B cell (primary cell): ENCODE results near the gene CCR1. TPM values are rescaled to one million over a fixed set of nuclear protein-coding genes. Genes with fewer than 3 reads are reported as not detected.

Source experiments
- ATAC-seq: fragments of 200-7000 bp; cut with Tn5 transposase; one replicate; pipeline ENCODE4 v1.10.0; 2021; ENCODE audit warnings: low read depth, mild to moderate bottlenecking, moderate number of reproducible peaks, moderate library complexity
- CTCF ChIA-PET: fragments of 350-600 bp; sonication (Branson Sonifier 250); formaldehyde crosslinking; loops from one replicate; lab custom pipeline; 2021; ENCODE audit warnings: antibody characterized with exemption, inconsistent platforms; lab: Charles Lee
- POLR2A ChIA-PET: fragments of 350-600 bp; sonication (Branson Sonifier 250); formaldehyde crosslinking; loops from one replicate; lab custom pipeline; 2021; ENCODE audit warnings: antibody characterized with exemption; lab: Charles Lee
- DNase-seq: peaks from one replicate; pipeline ENCODE4 v3.0.0; 2013
- H2AFZ ChIP-seq: 2 replicates; pipeline ENCODE4 v1.6.1; 2012; ENCODE audit warnings: mild to moderate bottlenecking, low read depth, low read length; ENCODE audit not compliant: insufficient read depth, poor library complexity, severe bottlenecking
- H3K27ac ChIP-seq, 2 donors: 1 replicate in 1 of 2; 2 replicates in 1 of 2; pipeline ENCODE4 v1.5.1; 2012 to 2013; ENCODE audit warnings: low read length in 2 of 2, mild to moderate bottlenecking in 2 of 2, moderate library complexity in 1 of 2
- H3K27me3 ChIP-seq, 4 experiments: fragments of 200-600 bp in 1 of 4; sonication (generic) in 1 of 4; replicated peaks in 1 of 4; 1 replicate in 2 of 4; 2 replicates in 2 of 4; pipeline versions ENCODE4 v1.6.1 to v1.7.0; 2013 to 2016; ENCODE audit warnings: low read length in 3 of 4, mild to moderate bottlenecking in 2 of 4, mixed read lengths in 1 of 4, moderate library complexity in 1 of 4; ENCODE audit not compliant: insufficient read depth in 4 of 4, control insufficient read depth in 3 of 4; ENCODE audit errors: control extremely low read depth in 1 of 4
- H3K36me3 ChIP-seq, 2 experiments: replicated peaks in 1 of 2; 1 replicate in 1 of 2; 2 replicates in 1 of 2; pipeline versions ENCODE4 v1.6.1 to v1.7.1; 2013; ENCODE audit warnings: low read length in 1 of 2; ENCODE audit not compliant: insufficient read depth in 2 of 2, control insufficient read depth in 1 of 2; ENCODE audit errors: control extremely low read depth in 1 of 2, extremely low read depth in 1 of 2
- H3K4me1 ChIP-seq, 2 donors: fragments of 200-600 bp in 1 of 2; sonication (generic) in 1 of 2; 1 replicate in 1 of 2; 2 replicates in 1 of 2; pipeline versions ENCODE4 v1.5.1 to v1.6.1; 2013 to 2017; ENCODE audit warnings: low read length in 2 of 2; ENCODE audit not compliant: control insufficient read depth in 2 of 2, insufficient read depth in 2 of 2
- H3K4me2 ChIP-seq: replicated peaks from 2 replicates; pipeline ENCODE3; 2012; ENCODE audit warnings: mild to moderate bottlenecking, low read depth, low read length; ENCODE audit not compliant: poor library complexity, severe bottlenecking
- H3K4me3 ChIP-seq, 5 experiments: fragments of 200-600 bp in 1 of 5; sonication (generic) in 1 of 5; 1 replicate in 3 of 5; 2 replicates in 2 of 5; pipeline versions ENCODE4 v1.5.1 to v1.7.0; 2011 to 2016; ENCODE audit warnings: low read length in 4 of 5, mild to moderate bottlenecking in 4 of 5, low read depth in 2 of 5, control low read depth in 1 of 5, moderate library complexity in 1 of 5; ENCODE audit not compliant: insufficient read depth in 1 of 5; ENCODE audit errors: control extremely low read depth in 1 of 5, extremely low read depth in 1 of 5
- H3K79me2 ChIP-seq: fragments of 200-600 bp; sonication (generic); one replicate; pipeline ENCODE4 v1.6.0; 2016; ENCODE audit warnings: low read length; ENCODE audit not compliant: control insufficient read depth, insufficient read depth
- H3K9ac ChIP-seq: fragments of 200-600 bp; sonication (generic); 2 replicates; pipeline ENCODE4 v1.6.1; 2017; ENCODE audit warnings: mild to moderate bottlenecking, low read length, moderate library complexity
- H3K9me3 ChIP-seq, 3 donors: one replicate each; pipeline versions ENCODE4 v1.6.1 to v1.7.1; 2013; ENCODE audit warnings: low read length in 2 of 3; ENCODE audit not compliant: control insufficient read depth in 2 of 3, insufficient read depth in 1 of 3; ENCODE audit errors: control extremely low read depth in 1 of 3
- H4K20me1 ChIP-seq: 2 replicates; pipeline ENCODE4 v1.6.0; 2012; ENCODE audit warnings: mild to moderate bottlenecking, low read length; ENCODE audit not compliant: insufficient read depth, control insufficient read depth, poor library complexity, severe bottlenecking
- H3K27ac Mint-ChIP-seq: one replicate; pipeline ENCODE4 v1.8.0; 2021; ENCODE audit warnings: mixed read lengths
- H3K27me3 Mint-ChIP-seq: one replicate; pipeline ENCODE4 v1.8.0; 2021; ENCODE audit warnings: mixed read lengths
- H3K4me1 Mint-ChIP-seq: one replicate; pipeline ENCODE4 v1.8.0; 2021; ENCODE audit warnings: mixed read lengths
- H3K4me3 Mint-ChIP-seq: one replicate; pipeline ENCODE4 v1.8.0; 2021; ENCODE audit warnings: mixed read lengths
- H3K9me3 Mint-ChIP-seq: one replicate; pipeline ENCODE4 v1.8.0; 2022; ENCODE audit warnings: mixed read lengths; ENCODE audit not compliant: insufficient read depth
- EZH2 ChIP-seq: IDR thresholded peaks from 2 replicates; pipeline ENCODE4 v1.6.1; 2012; ENCODE audit warnings: borderline replicate concordance, low read depth, mild to moderate bottlenecking, moderate library complexity, low read length; ENCODE audit not compliant: insufficient read depth, poor library complexity, severe bottlenecking
- WGBS: methylation state at CpG from one replicate; pipeline ENCODE4 v1.1.5; 2013; ENCODE audit warnings: missing lambda C conversion rate; ENCODE audit not compliant: insufficient coverage; 5-methylcytosine and 5-hydroxymethylcytosine counted together
- intact Hi-C: fragments of 100-400 bp; cut with micrococcal nuclease; formaldehyde crosslinking; loops from one replicate; pipeline ENCODE4 v1.10.0; 2022
- polyA plus RNA-seq: library from polyadenylated mRNA; depleted of rRNA; stranded (reverse); fragments of >200 nt; gene quantifications from 2 replicates; pipeline ENCODE4 v1.2.3, GENCODE V29; 2012
- total RNA-seq, 2 donors: library from RNA; stranded (reverse); fragments of 120-200 nt in 1 of 2; gene quantifications; 1 replicate in 1 of 2; 2 replicates in 1 of 2; pipeline versions ENCODE4 v1.2.3 to v1.2.4, GENCODE V29; 2013 to 2022
- TF ChIP-seq, protein P1 (sequence below): fragments of 200-600 bp; IDR thresholded peaks from one replicate; pipeline ENCODE4 v1.8.0; 2022; ENCODE audit warnings: antibody characterized with exemption, mild to moderate bottlenecking

Gene CCR1
- total and polyA plus RNA-seq, 2 donors (not counting 1 experiment from before 2014, with no cell fraction given), result 0.54 to 0.79 TPM

DNA sequence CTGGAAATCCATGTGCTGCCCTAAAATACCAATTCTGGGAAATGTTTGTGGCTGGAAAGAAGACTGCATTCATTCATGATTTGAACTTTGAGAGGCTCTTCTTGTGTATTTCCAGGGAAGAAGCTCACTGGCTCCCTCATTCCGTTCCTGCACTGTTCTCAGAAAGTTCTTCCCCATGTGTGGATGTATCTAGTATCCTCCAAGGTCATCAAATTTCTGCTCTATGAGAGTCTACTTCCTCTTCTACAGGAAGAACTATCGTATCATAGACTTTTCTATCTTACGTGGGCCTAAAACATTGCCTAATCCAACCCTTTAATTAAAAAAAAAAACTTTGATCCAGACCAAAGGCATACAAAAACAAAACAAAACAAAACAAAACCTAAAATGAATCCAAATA lies 37.0 kb upstream of the CCR1 start:
- no peak overlapping the region for H3K4me3 ChIP-seq
- H3K27me3 Mint-ChIP-seq, result peaks cover 3% of the 10 kb centered on the region
- no peak overlapping the region for H3K9ac ChIP-seq
- H3K4me3 Mint-ChIP-seq, result no peak overlapping the region
- H3K79me2 ChIP-seq, result no peaks in the 10 kb centered on the region
- no peak overlapping the region for H3K27ac ChIP-seq
- H3K36me3 ChIP-seq, result no peaks in the 10 kb centered on the region
- POLR2A ChIA-PET, result no interaction called here
- no peaks in the 10 kb centered on the region for H3K9me3 Mint-ChIP-seq
- H3K4me2 ChIP-seq, result no peak overlapping the region
- H3K27ac Mint-ChIP-seq, result no peak overlapping the region
- H4K20me1 ChIP-seq, result no peaks in the 10 kb centered on the region
- TF ChIP-seq EZH2, result no peak
- TF ChIP-seq, protein P1, sequence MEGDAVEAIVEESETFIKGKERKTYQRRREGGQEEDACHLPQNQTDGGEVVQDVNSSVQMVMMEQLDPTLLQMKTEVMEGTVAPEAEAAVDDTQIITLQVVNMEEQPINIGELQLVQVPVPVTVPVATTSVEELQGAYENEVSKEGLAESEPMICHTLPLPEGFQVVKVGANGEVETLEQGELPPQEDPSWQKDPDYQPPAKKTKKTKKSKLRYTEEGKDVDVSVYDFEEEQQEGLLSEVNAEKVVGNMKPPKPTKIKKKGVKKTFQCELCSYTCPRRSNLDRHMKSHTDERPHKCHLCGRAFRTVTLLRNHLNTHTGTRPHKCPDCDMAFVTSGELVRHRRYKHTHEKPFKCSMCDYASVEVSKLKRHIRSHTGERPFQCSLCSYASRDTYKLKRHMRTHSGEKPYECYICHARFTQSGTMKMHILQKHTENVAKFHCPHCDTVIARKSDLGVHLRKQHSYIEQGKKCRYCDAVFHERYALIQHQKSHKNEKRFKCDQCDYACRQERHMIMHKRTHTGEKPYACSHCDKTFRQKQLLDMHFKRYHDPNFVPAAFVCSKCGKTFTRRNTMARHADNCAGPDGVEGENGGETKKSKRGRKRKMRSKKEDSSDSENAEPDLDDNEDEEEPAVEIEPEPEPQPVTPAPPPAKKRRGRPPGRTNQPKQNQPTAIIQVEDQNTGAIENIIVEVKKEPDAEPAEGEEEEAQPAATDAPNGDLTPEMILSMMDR, result no peak
- H3K27me3 ChIP-seq, result no peaks in the 10 kb centered on the region
- WGBS, result no CpG with 5 or more reads among the region's 3 CpGs
- intact Hi-C loops, result no loop called here
- no peaks in the 10 kb centered on the region for H3K9me3 ChIP-seq
- no peak overlapping the region for H2AFZ ChIP-seq
- peaks cover 9 to 13% of the 10 kb centered on the region in 2 donors for H3K4me1 ChIP-seq
- CTCF ChIA-PET, result interaction anchor here (0.7 kb wide), 1 partner anchor 15 kb away, joined by 4 read pairs; no protein-coding TSS in a partner anchor
- ATAC-seq (no peak), DNase-seq (no peak)
- H3K4me1 Mint-ChIP-seq, result peaks cover 15% of the 10 kb centered on the region

DNA sequence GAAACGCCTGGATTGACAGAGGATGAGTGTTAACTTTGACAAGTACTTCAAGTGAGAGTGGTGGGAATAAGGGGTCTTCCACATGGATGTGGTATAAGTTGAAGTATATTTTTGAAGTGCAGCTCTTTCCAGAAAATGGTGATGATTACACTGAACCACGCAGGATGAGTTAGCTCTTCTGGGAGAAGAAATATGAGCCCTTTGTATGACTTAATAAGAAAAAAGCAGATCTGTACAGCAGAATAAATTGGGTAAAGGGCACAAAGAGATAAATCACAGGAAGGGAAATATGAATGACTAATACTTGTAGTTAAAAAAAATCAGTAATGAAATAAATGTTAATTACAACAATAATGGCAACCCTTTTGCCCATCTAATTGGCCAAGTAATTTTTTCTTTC lies 35.4 kb upstream of the CCR1 start:
- no peak overlapping the region for H3K4me2 ChIP-seq
- Mint-ChIP-seq H3K4me3 (no peak overlapping the region), H3K27me3 (peaks cover 6% of the 10 kb centered on the region), H3K9me3 (no peaks in the 10 kb centered on the region), H3K4me1 (peaks cover 15% of the 10 kb centered on the region), H3K27ac (no peak overlapping the region)
- H3K27ac ChIP-seq, result no peak overlapping the region
- H4K20me1 ChIP-seq, result no peaks in the 10 kb centered on the region
- H3K4me3 ChIP-seq, result no peak overlapping the region
- no peak overlapping the region for H3K9ac ChIP-seq
- H3K27me3 ChIP-seq, result no peaks in the 10 kb centered on the region
- no peak for DNase-seq
- CTCF ChIA-PET, result interaction anchor here (1.0 kb wide), 1 partner anchor 124 kb away, joined by 3 read pairs; no protein-coding TSS in a partner anchor
- H3K79me2 ChIP-seq, result no peaks in the 10 kb centered on the region
- intact Hi-C loops, result no loop called here
- 100% methylated on average over 2 of the region's 2 CpGs for WGBS
- POLR2A ChIA-PET, result no interaction called here
- peaks cover 9 to 13% of the 10 kb centered on the region in 2 donors for H3K4me1 ChIP-seq
- no peak overlapping the region for H2AFZ ChIP-seq
- ATAC-seq, result no peak
- H3K36me3 ChIP-seq, result no peaks in the 10 kb centered on the region
- TF ChIP-seq, protein P1, result no peak
- no peaks in the 10 kb centered on the region for H3K9me3 ChIP-seq
